Neural progenitor cell (in vitro differentiated cells): ENCODE data around the gene STEAP1. TPM values are rescaled to one million over a fixed set of nuclear protein-coding genes. Genes with fewer than 3 reads are reported as not detected.
A peak's percentile ranks its signal among the peaks of the same experiment; 100 is the strongest.

Experiments used
- DNase-seq: peaks from one replicate; pipeline ENCODE4 v3.0.0-alpha.2; 2016; ENCODE audit warnings: low spot score
- H2AFZ ChIP-seq: fragments of 200-600 bp; sonication (generic); replicated peaks from 2 replicates; pipeline ENCODE4 v1.6.1; 2016; ENCODE audit warnings: antibody characterized with exemption
- H3F3A ChIP-seq: fragments of 200-600 bp; sonication (generic); 2 replicates; pipeline ENCODE4 v1.6.1; 2016; ENCODE audit warnings: antibody characterized with exemption, low read depth
- H3K27ac ChIP-seq: fragments of 200-600 bp; sonication (generic); 2 replicates; pipeline ENCODE4 v1.5.1; 2016; ENCODE audit warnings: mild to moderate bottlenecking
- H3K27me3 ChIP-seq: fragments of 200-600 bp; sonication (generic); 2 replicates; pipeline ENCODE4 v1.6.1; 2016; ENCODE audit warnings: mild to moderate bottlenecking, moderate library complexity
- H3K36me3 ChIP-seq: fragments of 200-600 bp; sonication (generic); 2 replicates; pipeline ENCODE4 v1.5.1; 2016
- H3K4me1 ChIP-seq: fragments of 200-600 bp; sonication (generic); 2 replicates; pipeline ENCODE4 v1.6.1; 2016; ENCODE audit warnings: mixed run types
- H3K4me2 ChIP-seq: fragments of 200-600 bp; sonication (generic); 2 replicates; pipeline ENCODE4 v1.6.1; 2016
- H3K4me3 ChIP-seq: fragments of 200-600 bp; sonication (generic); 2 replicates; pipeline ENCODE4 v1.5.1; 2016
- H3K79me2 ChIP-seq: fragments of 200-600 bp; sonication (generic); 2 replicates; pipeline ENCODE4 v1.6.1; 2016; ENCODE audit warnings: low read depth
- H3K9ac ChIP-seq: fragments of 200-600 bp; sonication (generic); 2 replicates; pipeline ENCODE4 v1.6.1; 2016
- H3K9me3 ChIP-seq: fragments of 200-600 bp; sonication (generic); 2 replicates; pipeline ENCODE4 v1.5.1; 2016; ENCODE audit warnings: low read depth
- H4K20me1 ChIP-seq: fragments of 200-600 bp; sonication (generic); 2 replicates; pipeline ENCODE4 v1.6.1; 2016; ENCODE audit warnings: low read depth
- H3K27ac Mint-ChIP-seq: 3 replicates; pipeline ENCODE4 v1.8.0; 2021; ENCODE audit warnings: mixed read lengths
- H3K27me3 Mint-ChIP-seq: 2 replicates; pipeline ENCODE4 v1.8.0; 2022; ENCODE audit warnings: low read depth, mild to moderate bottlenecking, inconsistent platforms, moderate library complexity, mixed read lengths; ENCODE audit not compliant: insufficient read depth
- H3K36me3 Mint-ChIP-seq: 3 replicates; pipeline ENCODE4 v1.8.0; 2021; ENCODE audit warnings: mixed read lengths
- H3K4me1 Mint-ChIP-seq: 3 replicates; pipeline ENCODE4 v1.8.0; 2021; ENCODE audit warnings: mixed read lengths
- H3K4me3 Mint-ChIP-seq: 3 replicates; pipeline ENCODE4 v1.8.0; 2021; ENCODE audit warnings: mild to moderate bottlenecking, moderate library complexity, mixed read lengths
- H3K9me3 Mint-ChIP-seq: 3 replicates; pipeline ENCODE4 v1.8.0; 2020; ENCODE audit warnings: mixed read lengths
- CTCF ChIP-seq: fragments of 200-600 bp; sonication (generic); IDR thresholded peaks from 2 replicates; pipeline ENCODE4 v1.5.1; 2017; ENCODE audit warnings: antibody characterized with exemption, mild to moderate bottlenecking
- EZH2 ChIP-seq: fragments of 200-600 bp; sonication (generic); IDR thresholded peaks from 2 replicates; pipeline ENCODE4 v1.6.1; 2017; ENCODE audit warnings: antibody characterized with exemption, mild to moderate bottlenecking, moderate library complexity
- EZH2phosphoT487 ChIP-seq: fragments of 200-600 bp; sonication (generic); IDR thresholded peaks from 2 replicates; pipeline ENCODE4 v1.6.1; 2017; ENCODE audit warnings: antibody characterized with exemption
- total RNA-seq: library from RNA; depleted of rRNA; stranded (reverse); fragments of >200 nt; gene quantifications from 2 replicates; pipeline ENCODE4 v1.2.3, GENCODE V29; 2015; ENCODE audit warnings: low replicate concordance

The STEAP1 gene
- total RNA-seq, 1 donor from 2014 or later: 2.3 TPM

- Histone ChIP-seq H3K4me1 (no peaks in the 10 kb centered on the region), H3K27me3 (no peaks in the 10 kb centered on the region), H3K36me3 (no peaks in the 10 kb centered on the region), H3K27ac (no peak overlapping the region), H3K4me3 (no peak overlapping the region), H4K20me1 (no peaks in the 10 kb centered on the region), H2AFZ (no peak overlapping the region), H3K9ac (no peak overlapping the region), H3K4me2 (no peak overlapping the region), H3F3A (no peaks in the 10 kb centered on the region), H3K79me2 (no peaks in the 10 kb centered on the region), H3K9me3 (no peaks in the 10 kb centered on the region)
- Mint-ChIP-seq H3K27ac (no peak overlapping the region), H3K36me3 (no peaks in the 10 kb centered on the region), H3K27me3 (no peaks in the 10 kb centered on the region), H3K4me1 (no peaks in the 10 kb centered on the region), H3K9me3 (peaks cover 4% of the 10 kb centered on the region), H3K4me3 (no peak overlapping the region)
- TF ChIP-seq EZH2phosphoT487 (no peak), EZH2 (no peak), CTCF (no peak)
- DNase-seq: no peak
Observed at GRCh38 chr7:90176195-90176594, 21.9 kb downstream of the STEAP1 start.

GRCh38 chr7:90178166-90178565 is 23.9 kb downstream of the STEAP1 start:
- no peaks in the 10 kb centered on the region for H3K4me1 Mint-ChIP-seq
- H3K9ac ChIP-seq: no peak overlapping the region
- H3K36me3 ChIP-seq: no peaks in the 10 kb centered on the region
- no peak overlapping the region for H3K27ac Mint-ChIP-seq
- DNase-seq: no peak
- no peaks in the 10 kb centered on the region for H3F3A ChIP-seq
- H3K36me3 Mint-ChIP-seq: no peaks in the 10 kb centered on the region
- no peak for TF ChIP-seq EZH2phosphoT487
- no peak for TF ChIP-seq CTCF
- TF ChIP-seq EZH2: no peak
- H4K20me1 ChIP-seq: no peaks in the 10 kb centered on the region
- no peaks in the 10 kb centered on the region for H3K9me3 ChIP-seq
- no peak overlapping the region for H3K4me3 Mint-ChIP-seq
- H2AFZ ChIP-seq: no peak overlapping the region
- no peaks in the 10 kb centered on the region for H3K27me3 Mint-ChIP-seq
- H3K4me2 ChIP-seq: no peak overlapping the region
- H3K27ac ChIP-seq: no peak overlapping the region
- no peak overlapping the region for H3K4me3 ChIP-seq
- no peaks in the 10 kb centered on the region for H3K27me3 ChIP-seq
- peaks cover 4% of the 10 kb centered on the region for H3K9me3 Mint-ChIP-seq
- no peaks in the 10 kb centered on the region for H3K4me1 ChIP-seq
- H3K79me2 ChIP-seq: no peaks in the 10 kb centered on the region

- Histone ChIP-seq H3K9me3 (no peaks in the 10 kb centered on the region), H3K4me1 (no peaks in the 10 kb centered on the region), H3K4me3 (no peak overlapping the region), H3K27ac (no peak overlapping the region), H2AFZ (no peak overlapping the region), H3K36me3 (no peaks in the 10 kb centered on the region), H3F3A (no peaks in the 10 kb centered on the region), H4K20me1 (no peaks in the 10 kb centered on the region), H3K27me3 (no peaks in the 10 kb centered on the region), H3K4me2 (no peak overlapping the region), H3K79me2 (no peaks in the 10 kb centered on the region), H3K9ac (no peak overlapping the region)
- H3K4me1 Mint-ChIP-seq: no peaks in the 10 kb centered on the region
- no peak overlapping the region for H3K4me3 Mint-ChIP-seq
- H3K27me3 Mint-ChIP-seq: no peaks in the 10 kb centered on the region
- TF ChIP-seq EZH2phosphoT487: no peak
- no peak for TF ChIP-seq CTCF
- no peak for TF ChIP-seq EZH2
- H3K9me3 Mint-ChIP-seq: peaks cover 4% of the 10 kb centered on the region
- DNase-seq: peak; percentile 4
- H3K27ac Mint-ChIP-seq: no peak overlapping the region
- no peaks in the 10 kb centered on the region for H3K36me3 Mint-ChIP-seq
Observed at GRCh38 chr7:90178679-90179278, 24.5 kb downstream of the STEAP1 start.
